GM19240 (cell line): ENCODE measurements around the gene ARL2BP.

Experiments
- DNase-seq: peaks from one replicate; pipeline ENCODE4 v3.0.0; 2011; ENCODE audit warnings: low spot score; ENCODE audit not compliant: insufficient read length

The ARL2BP gene

DNA sequence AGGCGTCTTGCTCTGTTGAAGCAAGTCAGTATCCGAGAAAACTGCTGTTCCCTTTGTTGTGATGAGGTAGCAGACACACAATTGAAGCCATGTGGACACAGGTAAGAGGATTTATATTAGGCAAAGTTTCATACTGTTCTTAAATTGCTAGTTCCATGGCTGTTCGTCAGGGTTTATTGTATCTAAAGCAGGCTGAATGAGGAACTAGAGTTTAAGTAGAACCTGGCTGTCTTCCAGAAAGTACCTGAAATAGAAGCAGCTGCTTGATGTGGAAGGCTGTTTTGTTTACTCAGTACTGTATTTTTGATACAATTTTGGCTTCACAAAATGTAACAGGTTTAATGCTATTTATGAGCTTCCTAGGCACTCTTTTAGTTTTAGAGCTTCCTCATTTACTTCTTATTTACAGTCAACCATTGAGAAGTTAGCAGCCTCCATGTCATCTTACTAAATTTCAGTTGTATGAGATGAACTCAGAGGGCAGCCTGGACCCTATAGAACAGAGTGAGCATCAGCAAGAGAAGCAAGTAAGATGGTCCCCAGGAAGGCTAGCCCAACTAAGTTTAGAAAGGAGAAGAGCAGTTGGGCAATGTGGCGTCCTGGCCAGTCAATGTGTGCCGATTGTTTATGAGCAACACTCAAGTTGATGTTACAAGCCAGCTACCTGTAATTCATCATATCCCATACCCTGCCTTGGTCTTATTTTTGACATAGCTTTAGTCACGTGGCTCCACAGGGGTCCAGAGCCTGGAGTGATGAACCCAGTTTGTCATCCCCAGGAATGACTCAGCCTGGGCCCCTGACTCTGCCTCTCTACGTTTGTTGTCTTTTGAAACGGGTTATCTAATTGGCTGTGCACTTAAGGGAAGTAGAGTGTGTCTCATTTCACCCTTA, 9.7 kb upstream of the ARL2BP start:
- no peak for DNase-seq

DNA sequence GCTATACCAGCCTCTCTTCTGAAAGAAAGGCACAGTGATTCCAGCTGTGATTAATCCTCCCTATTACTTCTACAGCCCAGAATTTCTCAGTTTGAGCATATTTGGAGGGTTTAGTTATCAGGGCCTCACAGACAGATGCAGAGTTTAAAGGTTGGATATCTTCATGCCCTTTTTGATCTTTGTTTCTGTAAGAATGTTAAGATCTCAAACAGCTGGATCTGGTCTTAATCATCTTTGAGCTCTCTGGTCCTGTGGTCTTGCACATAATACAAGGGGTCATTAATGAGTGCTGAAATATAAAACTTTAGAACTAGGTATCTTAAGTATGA, 9.1 kb upstream of the ARL2BP start:
- DNase-seq: no peak

DNA sequence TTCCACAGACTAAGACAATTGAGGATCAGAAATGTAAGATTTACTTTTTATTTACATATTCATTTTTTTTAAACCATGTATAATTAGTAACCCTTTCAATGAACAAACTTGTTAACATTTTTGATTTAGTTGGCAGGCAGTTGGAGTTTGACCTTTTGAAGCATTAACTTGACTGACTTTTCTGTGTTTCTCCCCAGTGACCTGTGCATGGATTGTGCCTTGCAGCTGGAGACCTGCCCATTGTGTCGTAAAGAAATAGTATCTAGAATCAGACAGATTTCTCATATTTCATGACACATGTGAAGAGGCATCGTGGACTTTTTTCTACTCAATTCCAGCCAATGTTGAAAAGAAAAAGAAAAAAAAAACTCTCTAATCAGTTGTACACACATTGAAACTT, 6.4 kb upstream of the ARL2BP start:
- DNase-seq: no peak

DNA sequence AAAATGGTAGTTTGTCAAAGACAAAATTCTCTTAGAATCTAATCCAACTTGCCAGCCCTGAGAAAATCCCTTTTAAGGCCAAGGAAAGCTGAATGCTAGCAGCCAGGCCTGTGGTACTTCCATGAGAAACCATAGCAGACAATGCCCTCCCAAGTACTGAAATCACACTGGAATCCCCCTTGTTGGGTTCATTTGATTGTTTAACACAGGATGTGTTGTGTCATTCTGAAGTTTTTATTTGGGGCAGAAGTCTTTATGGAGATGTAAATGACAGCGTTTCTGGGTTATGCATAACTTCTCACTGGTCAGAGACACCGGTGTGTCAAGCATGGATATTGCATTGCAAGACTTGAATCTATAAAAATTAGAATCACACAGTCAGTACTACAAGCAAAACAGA, 6.0 kb upstream of the ARL2BP start:
- no peak for DNase-seq

DNA sequence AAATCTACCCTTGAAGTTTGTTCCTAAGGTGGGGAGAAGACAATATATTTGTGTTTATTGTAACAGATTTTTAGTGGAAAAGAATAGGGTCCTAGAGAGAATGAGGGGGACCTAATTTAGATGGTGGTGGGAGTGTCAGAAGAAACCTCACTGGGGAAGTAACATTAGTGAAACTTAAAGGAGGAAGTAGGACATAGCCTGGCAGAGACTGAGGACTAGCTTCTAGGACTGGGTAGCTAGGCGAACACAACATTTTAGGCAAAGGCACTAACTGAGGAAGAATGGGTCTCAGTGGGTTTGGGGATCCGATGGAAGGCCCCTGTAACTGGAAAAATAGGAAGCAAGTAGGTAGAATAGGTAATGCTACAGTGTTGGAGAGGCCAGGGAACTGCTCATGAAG, 4.2 kb upstream of the ARL2BP start:
- DNase-seq: no peak

DNA sequence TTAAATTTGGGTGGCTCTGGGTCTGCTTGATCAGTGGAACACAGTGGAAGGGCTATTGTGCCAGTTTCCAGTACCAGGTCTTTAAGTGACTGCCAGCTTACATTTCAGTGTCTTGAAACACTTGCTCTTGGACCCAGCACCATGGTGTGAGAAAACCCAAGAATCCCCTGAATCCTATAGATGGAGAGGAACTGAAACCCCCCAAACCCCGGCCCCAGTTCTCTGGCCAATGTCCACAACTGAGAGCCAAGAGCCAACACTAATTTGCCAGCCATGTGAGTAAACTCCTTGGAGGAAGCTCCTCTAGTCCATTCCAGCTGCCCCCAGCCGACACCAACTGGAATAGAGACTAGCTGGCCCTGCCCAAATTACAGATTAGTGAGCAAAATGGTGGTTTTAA, 2.4 kb upstream of the ARL2BP start:
- DNase-seq: no peak

DNA sequence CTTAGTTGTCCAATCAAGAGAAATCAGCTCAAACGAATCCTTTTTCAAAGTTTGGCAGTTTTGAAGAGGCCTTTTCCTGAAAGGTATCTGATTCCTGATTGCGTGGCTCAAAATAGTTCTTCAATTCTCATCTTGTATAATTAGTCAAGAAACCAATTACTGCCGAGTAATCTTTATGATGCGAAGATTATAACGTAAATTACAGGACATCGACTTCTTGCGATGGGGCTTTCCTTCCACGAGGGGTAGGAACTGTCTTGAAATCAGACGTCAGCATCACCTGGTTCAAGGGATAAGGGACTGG, 644 bp upstream of the ARL2BP start:
- no peak for DNase-seq

DNA sequence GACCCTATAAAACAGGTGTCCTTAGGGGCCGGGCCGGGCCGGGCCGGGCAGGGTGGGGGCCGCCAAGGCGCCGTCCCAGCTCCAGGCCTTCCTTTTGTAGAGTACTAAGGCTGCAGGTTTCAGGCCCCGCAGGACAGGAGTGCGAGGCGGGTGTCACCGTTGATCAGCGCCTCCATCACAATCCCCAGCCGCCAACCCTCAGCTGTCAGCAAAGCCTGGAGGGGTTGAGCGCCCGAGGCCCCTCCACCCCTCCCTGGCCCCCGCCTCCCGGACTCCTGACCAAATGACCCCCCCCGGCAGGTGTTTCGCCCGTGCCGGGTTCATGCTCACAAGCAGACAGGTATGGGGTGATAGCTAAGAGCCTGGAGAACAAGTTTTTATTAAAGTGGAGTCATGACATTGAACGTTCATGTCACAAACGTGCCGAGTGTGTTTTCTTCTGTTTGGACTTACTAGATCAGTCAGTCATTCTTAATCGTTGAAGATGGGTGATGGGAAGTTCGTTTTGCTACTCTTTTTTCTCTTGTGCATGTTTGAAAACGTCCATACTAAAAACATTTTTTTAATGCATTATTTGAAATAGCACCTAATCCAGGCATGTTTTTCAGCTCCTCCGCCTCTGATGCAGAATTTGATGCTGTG, 534 bp downstream of the ARL2BP start:
- no peak for DNase-seq

DNA sequence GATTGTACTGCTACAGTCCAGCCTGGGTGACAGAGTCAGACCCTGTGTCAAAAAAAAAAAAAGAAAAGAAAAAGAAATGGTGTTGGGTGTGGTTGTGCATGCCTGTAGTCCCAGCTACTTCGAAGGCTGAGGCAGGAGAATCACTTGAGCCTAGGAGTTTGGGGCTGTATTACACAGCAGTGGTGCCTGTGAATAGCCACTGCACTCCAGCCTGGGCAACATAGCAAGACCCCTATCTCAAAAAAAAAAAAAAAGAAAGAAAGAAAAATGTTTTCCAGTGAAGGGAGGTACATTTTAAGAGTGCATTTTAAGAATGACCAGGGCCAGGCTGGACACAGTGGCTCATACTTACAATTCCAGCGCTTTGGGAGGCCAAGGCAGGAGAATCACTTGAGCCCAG, 6.3 kb downstream of the ARL2BP start:
- DNase-seq: no peak

DNA sequence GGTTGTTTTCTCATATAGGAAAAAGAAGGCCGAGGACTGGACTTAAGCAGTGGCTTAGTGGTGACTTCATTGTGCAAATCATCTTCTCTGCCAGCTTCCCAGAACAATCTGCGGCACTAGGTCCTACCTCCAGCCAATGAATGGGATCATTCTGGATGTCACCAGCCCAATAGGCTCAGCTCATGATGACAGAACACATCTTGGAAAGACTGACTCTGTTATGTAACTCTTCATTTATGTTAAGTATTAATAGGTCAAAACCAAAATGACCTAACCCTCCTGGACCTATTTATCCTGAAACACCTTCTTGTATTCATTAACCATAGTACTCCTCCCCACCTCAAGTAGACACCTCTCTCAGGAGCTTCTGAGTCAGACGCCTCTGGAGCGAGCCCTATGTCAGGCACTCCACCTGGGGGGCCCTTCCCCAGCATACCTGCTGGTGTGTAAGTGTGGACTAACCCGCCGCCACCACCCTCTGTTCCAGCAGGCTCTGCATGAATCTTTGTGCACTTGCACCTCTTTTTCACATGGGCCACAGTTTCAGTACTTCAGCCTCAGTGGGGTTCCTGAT, 7.2 kb downstream of the ARL2BP start:
- DNase-seq: no peak

DNA sequence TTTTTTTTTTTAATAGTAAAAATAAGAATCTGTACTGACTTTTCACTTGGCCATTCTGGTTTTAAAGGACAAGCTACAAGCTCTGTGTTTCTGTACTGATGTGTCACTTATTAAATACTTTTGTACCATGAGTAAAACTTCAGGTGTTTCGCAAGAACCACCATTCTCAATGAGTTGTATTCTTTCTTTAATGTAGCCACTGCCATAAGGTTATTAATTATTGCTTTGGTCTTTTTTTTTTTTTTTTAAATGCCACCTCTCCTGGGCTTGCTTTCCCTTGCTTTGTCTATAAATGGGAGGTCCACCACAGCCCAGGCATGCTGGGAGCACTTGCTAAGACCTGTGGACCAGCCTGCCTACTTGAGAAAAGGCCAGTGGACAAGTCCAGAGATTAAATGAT, 8.4 kb downstream of the ARL2BP start:
- no peak for DNase-seq

DNA sequence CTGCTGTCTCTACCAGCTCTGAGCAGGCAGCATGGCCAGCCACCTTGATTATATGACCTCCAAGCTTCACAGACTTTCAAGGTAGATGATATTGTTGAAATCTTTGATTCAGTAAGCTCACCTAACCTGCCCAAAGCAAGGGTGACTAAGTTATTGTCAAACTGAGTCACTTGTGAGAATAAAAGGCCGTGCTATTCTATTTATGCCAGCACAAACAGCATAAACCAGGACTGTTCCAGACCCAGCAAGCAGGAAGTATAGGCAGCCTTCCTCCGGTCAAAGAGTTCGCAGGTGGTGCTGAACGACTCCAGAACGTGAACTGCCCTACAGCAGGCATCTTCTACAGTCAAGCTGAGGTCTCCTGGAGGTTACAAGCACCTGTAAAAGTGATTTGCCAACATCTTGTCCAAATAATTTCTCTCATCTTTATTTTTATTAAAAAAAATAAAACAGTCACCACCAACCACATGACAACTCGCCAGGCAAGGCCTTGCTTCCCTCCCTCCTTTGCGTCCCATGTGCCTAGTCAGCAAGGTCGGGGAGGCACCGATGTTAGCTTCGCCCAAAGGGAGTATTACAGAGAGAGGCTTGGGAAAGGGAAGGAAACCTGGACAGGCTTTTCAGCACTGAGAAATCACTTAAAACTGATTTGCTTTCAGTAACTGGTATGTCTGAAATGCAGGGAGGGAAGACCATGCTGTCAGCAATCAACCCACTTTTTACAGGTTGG, 10.8 kb downstream of the ARL2BP start:
- no peak for DNase-seq

DNA sequence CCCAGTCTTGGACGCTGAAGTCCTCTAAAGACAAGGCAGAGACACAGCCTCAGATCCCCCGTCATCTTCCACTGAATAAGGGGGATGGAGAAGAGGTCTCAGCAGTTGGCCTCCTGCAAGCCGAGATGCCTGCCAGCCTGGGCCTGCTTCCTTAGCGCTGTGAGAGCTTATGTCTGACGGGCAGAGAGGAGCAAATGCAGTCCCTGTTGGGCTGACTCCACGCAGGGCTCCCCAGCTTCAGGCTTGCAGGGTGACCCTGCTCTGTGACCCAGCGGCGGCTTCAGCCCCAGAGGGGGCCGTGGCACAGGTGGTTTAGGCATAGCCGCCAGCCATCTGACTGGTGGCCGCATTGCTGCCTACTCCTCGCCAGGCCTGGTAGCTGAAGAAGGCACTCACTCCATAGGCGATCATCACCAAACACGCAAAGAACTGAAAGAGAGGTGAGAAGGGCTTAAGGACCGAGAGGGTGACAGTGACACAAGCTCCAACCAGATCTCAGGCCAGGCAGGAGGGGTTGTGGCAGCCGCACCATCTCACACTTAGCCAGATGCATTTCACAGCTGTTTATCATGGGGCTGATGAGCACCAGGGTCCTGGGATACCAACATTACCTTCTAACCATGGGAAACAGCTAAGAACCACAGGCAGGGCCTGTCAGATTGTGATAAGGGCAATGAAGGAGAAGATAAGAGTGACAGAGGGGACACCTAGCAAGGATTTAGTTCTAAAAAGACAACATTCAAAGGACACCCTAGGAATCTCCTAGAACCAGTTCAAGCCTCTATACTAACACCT, 11.7 kb downstream of the ARL2BP start:
- no peak for DNase-seq

DNA sequence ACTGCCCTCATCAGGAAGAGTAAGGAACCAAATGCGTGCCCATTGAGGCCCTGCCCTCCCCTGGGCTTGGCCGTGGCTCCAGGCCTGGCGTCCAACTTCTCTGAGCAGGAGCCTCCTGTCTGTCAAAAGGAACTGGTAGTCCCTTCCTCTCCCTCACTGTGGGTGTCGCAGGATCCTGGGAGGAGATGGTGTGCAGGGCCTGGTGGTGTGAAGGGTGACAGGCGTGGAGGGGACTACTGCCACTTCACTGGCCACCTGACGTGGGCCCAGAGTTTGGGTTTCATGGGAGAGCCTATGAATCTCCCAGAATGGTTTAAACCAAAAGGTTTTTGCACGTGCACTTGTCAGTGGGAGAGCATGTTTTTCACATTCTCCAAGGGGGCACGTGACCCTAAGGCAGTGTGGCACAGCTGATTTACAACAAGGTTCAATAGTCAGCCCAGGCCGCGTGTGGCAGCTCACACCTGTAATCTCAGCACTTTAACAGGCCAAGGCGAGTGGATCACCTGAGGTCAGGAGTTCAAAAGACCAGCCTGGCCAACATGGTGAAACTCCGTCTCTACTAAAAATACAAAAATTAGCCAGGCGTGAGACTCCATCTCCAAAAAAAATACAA, 12.5 kb downstream of the ARL2BP start:
- no peak for DNase-seq

DNA sequence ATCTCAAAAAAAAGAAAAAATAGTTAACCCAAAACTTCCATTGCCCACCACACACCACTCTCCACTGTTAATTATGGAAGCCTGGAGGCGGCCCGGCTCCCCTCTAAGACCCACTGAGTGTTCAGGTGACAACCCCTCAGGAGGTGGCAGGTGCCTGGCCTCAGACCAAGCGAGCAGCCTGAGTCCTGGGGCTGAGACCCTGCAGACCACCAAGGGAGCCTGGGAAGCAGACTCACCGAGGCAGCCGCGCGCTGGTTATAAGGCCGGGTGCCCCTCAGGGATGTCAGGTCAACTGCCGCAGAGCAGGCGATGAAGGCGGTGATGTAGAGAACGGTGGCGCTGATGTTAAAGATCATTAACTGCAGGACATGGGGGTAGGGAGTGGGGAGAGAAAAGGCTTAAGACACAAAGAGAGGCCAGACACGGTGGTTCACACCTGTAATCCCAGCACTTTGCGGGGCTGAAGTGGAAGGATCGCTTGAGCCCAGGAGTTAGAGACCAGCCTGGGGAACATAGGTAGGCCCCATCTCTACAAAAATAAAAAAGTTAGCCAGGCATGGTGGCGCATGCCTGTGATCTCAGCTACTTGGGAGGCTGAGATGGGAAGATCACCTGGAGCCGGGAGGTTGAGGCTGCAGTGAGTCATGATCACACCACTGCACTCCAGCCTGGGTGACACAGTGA, 13.3 kb downstream of the ARL2BP start:
- DNase-seq: no peak

DNA sequence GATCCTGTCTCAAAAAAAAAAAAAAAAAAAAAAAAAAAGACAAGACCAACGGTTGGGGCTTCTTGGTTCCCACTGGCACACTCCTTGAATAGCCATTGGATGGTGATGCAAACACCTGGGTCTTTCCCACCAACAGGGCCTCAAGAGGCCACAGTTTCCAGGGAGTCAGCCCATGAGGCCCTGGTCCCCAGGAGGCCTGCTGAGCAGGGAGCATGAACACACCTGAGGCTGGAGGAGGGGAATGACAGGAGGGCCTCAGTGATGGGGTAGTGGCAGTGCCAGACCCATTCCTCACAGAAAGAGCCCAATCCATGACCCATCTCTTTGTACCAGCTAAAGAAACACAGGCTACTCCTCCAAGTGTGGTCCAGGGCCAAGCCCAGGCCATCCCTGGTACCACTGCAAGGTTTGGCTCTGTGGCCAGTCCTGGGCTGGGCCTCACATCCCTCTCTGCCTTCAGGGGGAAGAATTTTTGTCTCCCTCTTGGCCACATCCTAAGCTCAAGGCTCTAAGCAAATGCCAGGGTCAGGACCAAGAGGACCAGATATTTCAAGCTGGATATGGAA, 13.9 kb downstream of the ARL2BP start:
- no peak for DNase-seq

DNA sequence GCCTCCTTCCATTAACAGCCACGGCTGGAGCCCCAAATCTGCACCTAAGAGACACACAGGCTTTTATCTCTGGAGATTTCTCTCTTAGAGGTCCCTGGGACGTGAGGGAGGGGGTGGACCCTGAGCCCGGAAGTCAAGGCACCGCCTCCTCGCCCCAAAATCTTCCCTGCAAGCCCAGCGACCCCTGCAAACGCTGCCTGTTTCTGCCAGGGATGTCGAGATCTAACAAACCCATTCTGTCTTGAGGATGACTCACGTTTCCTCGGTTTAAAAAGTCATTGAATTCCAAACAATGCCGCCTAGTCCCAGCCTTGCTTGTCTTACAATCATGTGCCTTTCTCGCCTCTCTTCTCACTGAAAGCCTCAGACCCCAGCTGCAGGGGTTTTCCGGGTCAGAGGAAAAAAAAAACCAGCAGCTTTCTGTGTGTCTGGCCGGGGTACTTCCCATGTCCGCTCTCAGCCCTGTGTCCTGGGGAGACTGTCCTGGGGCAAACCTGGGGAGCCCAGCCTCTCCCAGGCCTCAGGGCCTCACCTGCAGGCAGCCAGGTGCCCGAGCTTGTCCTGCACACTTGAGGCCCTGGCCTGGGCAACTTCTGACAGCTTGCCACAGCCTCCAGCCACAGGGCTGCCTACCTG, 15.4 kb downstream of the ARL2BP start:
- no peak for DNase-seq

DNA sequence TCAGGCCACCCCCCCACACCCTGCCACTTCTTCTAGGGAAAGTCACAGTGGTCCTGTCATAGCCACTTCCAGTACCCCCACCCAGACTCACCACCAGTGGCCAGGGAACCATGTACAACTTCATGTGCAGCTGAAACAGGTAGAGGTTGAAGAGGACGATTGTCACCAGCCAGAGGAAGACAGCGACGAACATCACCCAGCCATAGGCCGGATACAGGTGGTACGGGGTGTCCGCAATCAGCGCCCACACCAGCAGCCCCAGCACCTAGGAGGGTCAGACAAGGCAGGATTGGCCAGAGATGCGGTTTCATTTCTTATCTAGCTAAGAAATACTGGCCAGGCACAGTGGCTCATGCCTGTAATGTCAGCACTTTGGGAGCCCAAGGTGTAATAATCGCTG, 16.7 kb downstream of the ARL2BP start:
- DNase-seq: no peak

DNA sequence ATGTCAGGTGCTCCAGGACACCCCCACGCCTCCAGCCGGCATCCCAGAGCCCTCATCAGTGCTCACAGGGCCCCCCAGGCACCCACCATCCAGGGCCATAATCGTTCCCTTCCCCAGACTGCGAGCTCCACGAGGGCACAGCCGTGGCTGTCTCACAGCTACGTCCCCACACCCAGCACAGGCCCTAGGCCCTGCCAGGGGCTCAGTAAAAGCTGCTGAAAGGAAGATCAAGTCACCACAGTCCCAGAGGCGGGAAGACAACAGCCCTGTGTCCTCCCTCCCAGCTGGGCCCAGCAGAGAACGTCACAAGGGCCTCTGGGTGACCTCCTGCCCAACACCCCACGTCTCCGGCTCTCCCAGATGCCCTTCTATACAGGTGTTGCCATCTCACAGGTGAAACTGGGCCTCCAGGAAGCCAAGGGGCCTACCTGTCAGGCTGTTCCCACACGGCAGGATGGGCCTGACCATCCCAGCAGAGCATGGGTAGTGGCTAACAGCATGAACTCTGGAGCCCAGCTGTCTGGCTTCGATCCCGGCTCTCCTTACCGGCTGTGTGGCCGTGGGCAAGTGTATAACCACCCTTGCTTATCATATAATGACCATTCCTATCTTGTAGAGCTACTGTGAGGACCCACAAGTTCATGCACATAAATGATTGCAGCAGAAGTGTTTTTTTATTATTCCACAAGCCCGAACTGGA, 17.9 kb downstream of the ARL2BP start:
- no peak for DNase-seq
